Measurements from ENCODE around the gene ST3GAL3.

Gene ST3GAL3

GRCh38 chr1:43910343-43910742 lies 203.0 kb downstream of the ST3GAL3 start:
- H3K4me3 ChIP-seq (ENCODE audit: low read depth, low read length), result no peak overlapping the region
- DNase-seq (ENCODE audit: low read depth), result no peak
- TF ChIP-seq MYC (IDR thresholded peaks at IDR 0.05; ENCODE audit: low read depth, low read length) (no peak), POLR2A (IDR thresholded peaks at IDR 0.05; ENCODE audit: extremely low read depth, insufficient read length) (no peak)
- TF ChIP-seq, protein P1, sequence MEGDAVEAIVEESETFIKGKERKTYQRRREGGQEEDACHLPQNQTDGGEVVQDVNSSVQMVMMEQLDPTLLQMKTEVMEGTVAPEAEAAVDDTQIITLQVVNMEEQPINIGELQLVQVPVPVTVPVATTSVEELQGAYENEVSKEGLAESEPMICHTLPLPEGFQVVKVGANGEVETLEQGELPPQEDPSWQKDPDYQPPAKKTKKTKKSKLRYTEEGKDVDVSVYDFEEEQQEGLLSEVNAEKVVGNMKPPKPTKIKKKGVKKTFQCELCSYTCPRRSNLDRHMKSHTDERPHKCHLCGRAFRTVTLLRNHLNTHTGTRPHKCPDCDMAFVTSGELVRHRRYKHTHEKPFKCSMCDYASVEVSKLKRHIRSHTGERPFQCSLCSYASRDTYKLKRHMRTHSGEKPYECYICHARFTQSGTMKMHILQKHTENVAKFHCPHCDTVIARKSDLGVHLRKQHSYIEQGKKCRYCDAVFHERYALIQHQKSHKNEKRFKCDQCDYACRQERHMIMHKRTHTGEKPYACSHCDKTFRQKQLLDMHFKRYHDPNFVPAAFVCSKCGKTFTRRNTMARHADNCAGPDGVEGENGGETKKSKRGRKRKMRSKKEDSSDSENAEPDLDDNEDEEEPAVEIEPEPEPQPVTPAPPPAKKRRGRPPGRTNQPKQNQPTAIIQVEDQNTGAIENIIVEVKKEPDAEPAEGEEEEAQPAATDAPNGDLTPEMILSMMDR (IDR thresholded peaks at IDR 0.05; ENCODE audit: low read depth, low read length), result no peak
- TF ChIP-seq, protein P2, sequence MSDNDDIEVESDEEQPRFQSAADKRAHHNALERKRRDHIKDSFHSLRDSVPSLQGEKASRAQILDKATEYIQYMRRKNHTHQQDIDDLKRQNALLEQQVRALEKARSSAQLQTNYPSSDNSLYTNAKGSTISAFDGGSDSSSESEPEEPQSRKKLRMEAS (IDR thresholded peaks at IDR 0.05; ENCODE audit: low read depth, low read length), result no peak

DNA sequence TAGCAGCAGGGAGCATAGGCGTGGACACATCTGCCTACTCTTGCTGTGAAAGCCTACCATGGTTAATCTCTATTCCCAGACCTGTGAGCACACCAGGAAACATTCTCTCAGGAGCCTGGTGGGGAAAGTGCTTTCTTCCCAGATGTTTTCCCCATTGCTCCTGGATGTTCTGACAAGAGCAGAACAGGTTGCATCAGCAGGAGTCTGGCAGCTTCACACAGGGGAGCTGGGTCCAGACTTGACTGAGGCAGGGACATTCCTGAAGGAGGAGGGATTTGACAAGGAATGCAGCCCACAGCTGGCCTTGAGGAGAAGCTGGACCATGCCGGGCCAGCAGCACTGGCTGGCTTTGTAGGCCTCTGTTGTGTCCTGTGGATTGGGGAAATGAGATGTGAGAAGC lies 205.3 kb downstream of the ST3GAL3 start:
- TF ChIP-seq, protein P1 (IDR thresholded peaks at IDR 0.05; ENCODE audit: low read depth, low read length), result no peak
- TF ChIP-seq POLR2A (IDR thresholded peaks at IDR 0.05; ENCODE audit: extremely low read depth, insufficient read length) (no peak), MYC (IDR thresholded peaks at IDR 0.05; ENCODE audit: low read depth, low read length) (no peak)
- TF ChIP-seq, protein P2 (IDR thresholded peaks at IDR 0.05; ENCODE audit: low read depth, low read length), result no peak

DNA sequence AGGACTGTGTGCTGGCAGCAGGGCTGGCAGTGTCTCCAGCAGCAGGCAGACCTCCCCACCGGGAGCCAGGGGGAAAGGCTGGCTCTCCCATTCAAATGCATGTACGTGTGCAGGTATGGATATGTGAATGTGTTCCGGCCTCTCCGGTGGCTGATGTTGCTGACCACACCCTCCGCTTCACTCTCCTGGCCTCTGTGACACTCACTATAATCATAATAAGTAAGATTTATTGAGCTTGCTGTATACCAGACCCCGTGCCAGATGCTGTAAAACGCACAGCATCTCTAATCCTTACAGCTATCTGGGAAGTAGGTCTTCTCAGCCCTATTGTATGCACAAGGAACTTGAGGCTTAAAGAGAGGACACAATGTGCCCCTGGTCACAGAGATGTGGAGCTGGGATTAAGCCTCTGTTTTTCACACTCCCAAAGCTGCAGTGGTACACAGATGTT lies 205.7 kb downstream of the ST3GAL3 start:
- no peak overlapping the region for H3K4me3 ChIP-seq (ENCODE audit: low read depth, low read length)
- TF ChIP-seq, protein P2 (IDR thresholded peaks at IDR 0.05; ENCODE audit: low read depth, low read length), result no peak
- TF ChIP-seq, protein P1 (IDR thresholded peaks at IDR 0.05; ENCODE audit: low read depth, low read length), result no peak
- TF ChIP-seq POLR2A (IDR thresholded peaks at IDR 0.05; ENCODE audit: extremely low read depth, insufficient read length) (no peak), MYC (IDR thresholded peaks at IDR 0.05; ENCODE audit: low read depth, low read length) (no peak)
- DNase-seq (ENCODE audit: low read depth), result no peak

More for the DNA sequence above, 205.3 kb downstream of the ST3GAL3 start:
- DNase-seq (ENCODE audit: low read depth), result no peak
- H3K4me3 ChIP-seq (ENCODE audit: low read depth, low read length), result no peak overlapping the region

- no peak for TF ChIP-seq MYC (IDR thresholded peaks at IDR 0.05; ENCODE audit: low read depth, low read length)
- TF ChIP-seq, protein P1 (IDR thresholded peaks at IDR 0.05; ENCODE audit: low read depth, low read length), result no peak
- TF ChIP-seq, protein P2 (IDR thresholded peaks at IDR 0.05; ENCODE audit: low read depth, low read length), result no peak
- no peak for TF ChIP-seq POLR2A (IDR thresholded peaks at IDR 0.05; ENCODE audit: extremely low read depth, insufficient read length)
- DNase-seq (ENCODE audit: low read depth), result no peak
- no peak overlapping the region for H3K4me3 ChIP-seq (ENCODE audit: low read depth, low read length)
Measured at GRCh38 chr1:43913666-43914360, 206.5 kb downstream of the ST3GAL3 start.

DNA sequence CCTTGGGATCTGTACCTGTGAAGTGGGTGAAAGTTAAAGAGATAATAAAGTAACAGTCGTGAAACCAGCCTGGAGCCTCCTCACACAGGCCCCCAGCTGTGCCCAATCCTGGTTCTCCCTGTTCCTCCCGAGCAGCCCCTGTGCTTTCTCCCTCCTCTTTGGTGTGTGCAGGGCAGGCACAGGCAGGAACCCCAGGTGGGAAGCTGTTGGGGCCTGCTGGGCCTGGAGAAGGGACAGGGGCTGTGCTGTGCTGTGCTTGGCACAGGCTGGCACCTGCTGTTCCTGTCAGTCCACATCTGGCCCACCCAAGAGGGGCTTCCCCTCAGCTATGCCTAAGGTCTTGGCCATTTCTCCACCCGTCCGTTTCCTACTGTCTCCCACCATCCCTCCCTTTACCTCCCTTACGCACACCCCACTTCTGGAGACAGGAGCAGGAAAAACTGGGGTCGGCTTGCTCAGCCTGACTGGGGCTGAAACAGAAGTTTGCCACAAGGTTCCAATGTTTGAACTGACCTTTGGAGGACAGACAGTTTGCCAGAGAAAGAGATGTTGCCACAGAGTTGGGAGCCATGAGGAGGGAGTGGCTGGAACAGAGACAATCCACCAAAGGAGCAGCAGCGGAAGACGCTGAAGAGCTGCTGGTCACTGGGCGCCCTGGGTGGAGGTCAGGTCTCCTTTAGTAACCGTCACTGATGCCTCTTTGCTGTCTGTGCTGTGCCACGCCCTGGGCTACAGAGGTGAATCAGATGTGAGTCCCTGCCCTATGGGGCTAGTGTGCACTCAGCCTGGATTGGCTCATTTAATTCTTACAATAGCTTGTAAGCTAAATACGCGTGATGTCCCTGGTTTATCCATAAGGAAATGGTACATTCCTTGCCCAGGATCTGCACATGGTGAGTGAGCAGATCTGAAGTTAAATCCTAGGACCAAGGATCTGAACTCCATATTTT lies 207.5 kb downstream of the ST3GAL3 start:
- TF ChIP-seq POLR2A (IDR thresholded peaks at IDR 0.05; ENCODE audit: extremely low read depth, insufficient read length), result no peak
- TF ChIP-seq, protein P2 (IDR thresholded peaks at IDR 0.05; ENCODE audit: low read depth, low read length), result no peak
- TF ChIP-seq MYC (IDR thresholded peaks at IDR 0.05; ENCODE audit: low read depth, low read length), result no peak
- TF ChIP-seq, protein P1 (IDR thresholded peaks at IDR 0.05; ENCODE audit: low read depth, low read length), result no peak
- DNase-seq (ENCODE audit: low read depth), result no peak
- H3K4me3 ChIP-seq (ENCODE audit: low read depth, low read length), result no peak overlapping the region

Data from NB4 (cell line).